Stimulated activated naive CD4-positive, alpha-beta T cell (primary cell): ENCODE measurements around the gene DGKQ.
"Not testable (repeated sequence)": the region's sequence is repeated elsewhere in the genome, so short reads cannot be mapped to it uniquely, and the experiment has no call there.

Experiments
- DNase-seq, 6 experiments: peaks; one replicate each; lab custom pipeline; 2025; lab: John Stamatoyannopoulos, UW

The DGKQ gene

DNA sequence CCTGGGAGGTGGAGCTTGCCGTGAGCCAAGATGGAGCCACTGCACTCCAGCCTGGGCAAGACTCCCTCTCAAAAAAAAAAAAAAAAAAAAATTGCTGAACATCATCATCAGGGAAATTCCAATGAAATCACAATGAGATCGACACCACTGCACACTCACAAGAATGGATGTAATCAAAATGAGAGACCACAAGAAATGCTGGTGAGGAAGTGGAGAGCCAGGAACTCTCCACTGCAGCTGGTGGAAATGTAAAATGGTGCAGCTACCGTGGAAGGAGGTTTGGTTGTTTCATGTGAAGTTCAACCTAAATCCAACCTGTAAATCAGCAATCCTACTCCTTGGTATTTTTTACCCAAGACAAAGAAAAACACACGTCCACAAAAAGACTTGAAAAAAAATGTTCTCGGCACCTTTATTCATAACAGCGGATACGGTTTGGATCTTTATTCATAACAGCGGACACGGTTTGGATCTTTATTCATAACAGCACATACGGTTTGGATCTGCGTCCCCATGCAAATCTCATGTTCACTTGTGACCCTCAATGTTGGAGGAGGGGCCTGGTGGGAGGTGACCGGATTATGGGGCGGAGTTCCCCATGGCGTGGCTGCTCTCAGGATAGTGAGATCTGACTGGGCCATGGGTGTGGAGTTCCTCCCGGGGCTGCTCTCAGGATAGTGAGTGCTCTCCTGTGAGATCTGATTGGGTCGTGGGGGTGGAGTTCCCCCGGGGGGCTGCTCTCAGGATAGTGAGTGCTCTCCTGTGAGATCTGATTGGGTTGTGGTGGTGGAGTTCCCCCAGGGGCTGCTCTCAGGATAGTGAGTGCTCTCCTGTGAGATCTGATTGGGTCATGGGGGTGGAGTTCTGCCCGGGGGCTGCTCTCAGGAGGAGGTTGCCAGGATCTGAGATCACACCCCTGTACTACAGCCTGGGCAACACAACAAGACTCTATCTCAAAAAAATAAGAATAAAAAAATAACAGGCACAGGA, 49.0 kb downstream of the DGKQ start:
- peak in 1 of 6 experiments; percentile 6 for DNase-seq

DNA sequence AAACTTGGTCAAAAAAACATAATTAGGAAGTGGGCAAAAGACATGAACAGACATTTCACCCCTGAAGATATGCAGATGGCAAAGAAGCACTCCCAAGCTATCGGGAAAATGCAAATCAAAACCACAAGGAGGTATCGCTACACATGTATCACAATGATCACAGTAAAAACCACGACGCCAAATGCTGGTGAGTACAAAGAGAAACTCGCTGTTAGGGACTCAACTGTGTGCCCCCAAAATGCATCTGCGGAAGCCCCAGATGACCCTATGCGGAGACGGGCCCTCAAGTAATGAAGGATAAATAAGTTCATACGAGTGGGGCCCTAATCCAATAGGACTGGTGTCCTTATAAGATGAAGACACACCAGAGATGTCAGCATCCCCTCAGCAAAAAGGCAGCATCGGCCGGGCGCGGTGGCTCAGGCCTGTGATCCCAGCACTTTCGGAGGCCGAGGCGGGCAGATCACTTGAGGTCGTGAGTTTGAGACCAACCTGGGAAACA, 51.5 kb downstream of the DGKQ start:
- no peak for DNase-seq

DNA sequence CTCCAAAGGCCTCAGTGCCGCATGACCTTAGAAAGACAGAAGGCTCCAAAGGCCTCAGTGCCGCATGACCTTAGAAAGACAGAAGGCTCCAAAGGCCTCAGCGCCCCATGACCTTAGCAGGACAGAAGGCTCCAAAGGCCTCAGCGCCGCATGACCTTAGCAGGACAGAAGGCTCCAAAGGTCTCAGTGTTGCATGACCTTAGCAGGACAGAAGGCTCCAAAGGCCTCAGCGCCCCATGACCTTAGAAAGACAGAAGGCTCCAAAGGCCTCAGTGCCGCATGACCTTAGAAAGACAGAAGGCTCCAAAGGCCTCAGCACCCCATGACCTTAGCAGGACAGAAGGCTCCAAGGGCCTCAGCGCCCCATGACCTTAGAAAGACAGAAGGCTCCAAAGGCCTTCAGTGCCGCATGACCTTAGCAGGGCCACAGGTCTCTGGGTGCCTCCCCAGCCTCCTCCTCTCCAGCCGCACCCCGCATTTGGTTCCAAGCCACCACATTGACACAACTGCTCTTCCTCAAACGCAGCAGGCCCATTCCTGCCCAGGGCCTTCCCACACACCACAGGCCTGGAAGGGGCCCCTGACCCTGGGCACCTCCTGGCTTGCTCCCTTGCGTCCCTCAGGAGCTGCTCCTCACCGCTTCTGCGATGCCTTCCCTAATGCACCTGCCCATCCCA, 54.2 kb downstream of the DGKQ start:
- not testable (repeated sequence) for DNase-seq

DNA sequence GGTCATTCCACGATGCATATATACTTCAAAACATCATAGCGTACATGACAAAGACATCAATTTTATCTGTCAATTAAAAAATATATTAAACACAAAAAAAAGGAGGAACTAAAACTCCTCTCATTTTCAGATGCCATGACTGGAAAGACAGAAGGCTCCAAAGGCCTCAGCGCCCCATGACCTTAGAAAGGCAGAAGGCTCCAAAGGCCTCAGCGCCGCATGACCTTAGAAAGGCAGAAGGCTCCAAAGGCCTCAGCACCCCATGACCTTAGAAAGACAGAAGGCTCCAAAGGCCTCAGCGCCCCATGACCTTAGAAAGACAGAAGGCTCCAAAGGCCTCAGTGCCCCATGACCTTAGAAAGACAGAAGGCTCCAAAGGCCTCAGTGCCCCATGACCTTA, 54.8 kb downstream of the DGKQ start:
- not testable (repeated sequence) for DNase-seq

DNA sequence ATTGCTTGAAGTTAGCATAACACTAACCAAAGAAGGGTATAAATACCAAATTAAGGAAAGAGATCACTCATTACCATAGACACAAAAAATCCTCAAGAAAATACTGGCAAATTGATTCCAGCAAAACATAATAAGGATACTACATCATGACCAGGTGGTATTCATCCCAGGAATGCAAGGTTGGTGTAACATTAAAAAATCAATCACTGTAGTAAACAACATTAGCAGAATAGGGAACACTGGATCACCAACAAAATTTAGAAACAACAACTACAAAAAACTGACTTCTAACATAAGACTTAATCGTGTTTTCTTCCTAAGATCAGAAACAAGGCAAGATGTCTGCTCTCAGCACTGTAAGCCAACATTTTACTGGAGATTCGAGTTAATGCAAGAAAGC, 55.4 kb downstream of the DGKQ start:
- DNase-seq = no peak

DNA sequence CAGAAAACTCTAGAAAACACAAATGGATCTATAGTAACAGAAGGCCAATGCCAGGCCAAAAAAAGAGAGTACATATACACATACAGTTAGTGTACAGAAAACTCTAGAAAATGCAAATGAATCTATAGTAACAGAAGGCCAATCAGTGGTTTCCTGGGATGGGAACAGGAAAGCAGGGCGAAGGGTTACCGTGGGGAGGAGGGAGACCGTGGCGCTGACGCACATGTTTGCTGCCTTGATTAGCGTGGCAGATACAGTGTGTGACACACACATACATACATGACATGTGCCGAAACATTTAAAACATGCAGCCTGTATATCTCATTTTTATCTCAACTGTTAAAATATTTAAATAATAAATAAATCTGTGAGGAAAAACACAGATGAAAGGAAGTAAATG, 55.9 kb downstream of the DGKQ start:
- no peak for DNase-seq

DNA sequence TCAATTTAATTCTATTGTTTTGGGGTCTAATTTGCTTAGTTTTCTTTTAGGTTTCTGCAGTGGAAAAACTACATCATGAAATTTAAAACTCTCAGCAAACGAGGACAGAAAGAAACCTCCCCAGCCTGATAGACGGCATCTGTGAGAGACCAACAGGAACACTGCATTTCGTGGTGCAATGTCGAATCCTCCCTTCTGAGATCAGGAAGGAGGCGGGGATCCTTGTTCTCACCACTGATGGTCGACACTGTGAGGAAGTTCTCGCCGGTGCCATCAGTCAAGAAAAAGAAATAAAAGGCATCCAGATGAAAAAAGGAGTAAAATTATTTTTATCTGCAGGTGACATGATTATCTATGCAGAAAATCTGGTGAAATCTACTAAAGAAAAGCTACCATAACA, 57.8 kb downstream of the DGKQ start:
- peak in 2 of 6 experiments; percentile 22 to 37 for DNase-seq

DNA sequence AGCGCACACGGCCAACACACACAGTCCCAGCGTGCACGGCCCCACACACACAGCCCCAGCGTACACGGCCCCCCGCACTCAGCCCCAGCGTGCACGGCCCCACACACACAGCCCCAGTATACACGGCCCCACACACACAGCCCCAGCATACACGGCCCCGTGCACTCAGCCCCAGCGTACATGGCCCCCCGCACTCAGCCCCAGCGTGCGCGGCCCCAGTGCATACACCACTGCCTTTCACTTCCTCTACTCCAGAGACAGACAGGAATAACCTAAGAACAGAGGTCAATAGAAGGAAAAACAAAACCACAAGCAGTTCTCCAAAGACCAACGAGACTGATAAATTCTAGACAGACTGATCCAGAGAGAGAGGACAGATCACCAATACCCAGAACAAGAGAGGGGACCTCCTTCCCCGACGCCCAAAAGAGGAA, 58.3 kb downstream of the DGKQ start:
- DNase-seq = no peak

DNA sequence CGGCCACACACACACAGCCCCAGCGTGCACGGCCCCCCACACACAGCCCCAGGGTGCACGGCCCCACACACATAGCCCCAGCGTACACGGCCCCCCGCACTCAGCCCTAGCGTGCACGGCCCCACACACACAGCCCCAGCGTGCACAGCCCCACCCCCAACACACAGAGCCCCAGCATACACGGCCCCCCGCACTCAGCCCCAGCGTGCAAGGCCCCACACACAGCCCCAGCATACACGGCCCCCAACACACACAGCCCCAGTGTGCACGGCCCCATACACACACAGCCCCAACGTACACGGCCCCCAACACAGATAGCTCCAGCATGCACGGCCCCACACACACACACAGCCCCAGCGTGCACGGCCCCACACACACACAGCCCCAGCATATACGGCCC, 58.8 kb downstream of the DGKQ start:
- DNase-seq = no peak

DNA sequence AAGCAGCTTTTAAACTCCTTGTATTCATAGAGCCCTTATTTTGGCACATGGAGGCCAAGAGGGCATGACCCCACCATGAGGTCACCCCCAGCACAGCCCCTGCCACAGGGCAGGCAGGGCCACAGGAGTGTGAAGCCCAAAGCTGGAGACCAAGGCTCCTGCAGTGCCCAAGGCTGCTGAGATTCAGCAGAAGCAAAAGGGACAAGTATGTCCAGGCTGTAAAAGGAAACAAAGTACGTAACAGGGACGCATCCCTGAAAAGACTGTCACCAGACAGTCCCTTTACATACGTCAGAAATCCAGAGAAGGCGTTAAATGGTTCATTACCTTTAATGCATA, 60.1 kb downstream of the DGKQ start:
- DNase-seq = no peak

DNA sequence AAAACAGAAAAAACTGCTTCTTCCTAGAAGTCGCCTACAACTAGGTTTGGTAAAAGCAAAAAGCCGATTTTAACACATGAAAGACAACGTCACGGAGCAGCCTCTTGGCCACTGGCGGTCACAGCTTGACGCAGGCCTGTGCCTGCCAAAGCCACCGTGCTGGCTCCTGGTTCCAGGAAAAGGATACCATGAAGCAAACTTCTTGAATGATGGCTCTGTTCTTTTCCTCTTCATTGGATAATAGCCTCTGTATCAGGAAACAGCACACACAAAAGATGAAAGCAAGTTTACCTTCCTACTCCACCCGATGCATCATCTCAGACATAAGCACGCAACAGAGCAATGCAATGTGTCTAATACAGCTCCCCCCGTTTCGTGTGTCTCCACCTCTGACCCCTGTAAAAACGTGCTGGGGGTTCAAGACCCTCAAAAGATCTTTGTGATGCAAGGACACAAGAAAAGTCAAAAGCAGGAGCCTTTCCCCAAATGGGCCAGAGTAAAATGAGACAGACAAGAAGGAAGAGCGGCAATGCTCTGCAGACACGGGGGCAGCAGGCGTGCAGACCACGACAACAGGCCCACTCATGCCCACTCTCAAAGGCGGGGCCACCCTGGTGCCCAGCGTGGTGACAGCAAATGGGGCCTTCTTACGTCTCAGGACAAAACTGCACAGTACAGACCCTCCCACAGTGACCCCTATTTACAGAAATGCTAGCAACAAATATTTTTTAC, 60.7 kb downstream of the DGKQ start:
- DNase-seq = no peak

DNA sequence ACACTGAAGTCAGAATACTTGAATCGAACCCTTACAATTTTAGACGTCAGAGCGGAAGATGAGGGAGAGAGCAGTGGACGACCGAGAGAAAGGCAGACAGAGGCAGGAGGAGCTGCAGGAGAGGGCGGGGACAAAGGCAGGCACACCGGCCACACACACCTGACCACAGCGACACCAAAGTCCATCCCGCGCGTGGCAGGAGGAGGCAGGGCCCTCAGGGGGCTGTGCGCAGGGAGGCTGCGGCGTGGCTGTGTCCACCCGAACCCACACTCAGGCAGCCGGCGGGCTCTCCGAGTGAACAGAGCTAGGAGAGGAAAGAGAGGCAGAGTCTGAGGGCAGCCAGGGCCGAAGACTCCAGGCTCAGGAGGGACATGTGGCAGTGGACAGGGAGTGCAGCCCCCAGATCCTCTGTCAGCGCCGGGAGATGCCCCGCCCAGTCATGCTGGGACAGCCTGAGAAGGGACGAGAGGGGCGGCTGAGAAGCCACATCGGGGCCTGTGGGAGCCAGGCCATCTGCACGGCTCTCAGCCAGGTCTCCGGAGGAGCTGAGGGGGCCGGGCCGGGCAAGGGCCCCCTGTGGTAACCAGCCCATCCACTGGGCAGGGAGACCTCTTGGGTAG, 61.4 kb downstream of the DGKQ start:
- no peak for DNase-seq

DNA sequence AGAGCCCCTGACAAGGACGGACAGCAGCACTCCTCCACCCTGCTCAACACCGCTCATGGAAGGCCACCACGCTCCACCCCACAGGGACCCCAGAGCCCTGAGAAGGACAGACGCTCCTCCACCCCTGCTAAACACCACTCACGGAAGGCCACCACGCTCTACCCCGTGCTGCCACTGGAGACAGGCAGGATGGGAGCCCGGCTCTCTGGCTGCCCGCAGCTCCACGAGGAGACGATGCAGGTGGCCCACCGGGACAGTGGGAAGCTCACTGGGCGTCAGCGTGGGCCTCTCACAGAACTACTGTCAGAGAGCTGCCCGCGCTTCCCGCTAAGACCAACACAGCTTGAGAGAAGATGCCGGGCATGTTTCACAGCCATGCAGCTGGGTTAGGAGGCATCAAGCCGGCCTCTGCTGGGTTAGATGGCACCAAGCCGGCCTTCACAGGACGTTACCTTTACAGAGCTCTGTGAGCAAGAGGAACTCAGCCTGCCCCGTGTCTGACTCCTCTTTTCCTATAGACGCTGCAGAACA, 62.1 kb downstream of the DGKQ start:
- no peak for DNase-seq

DNA sequence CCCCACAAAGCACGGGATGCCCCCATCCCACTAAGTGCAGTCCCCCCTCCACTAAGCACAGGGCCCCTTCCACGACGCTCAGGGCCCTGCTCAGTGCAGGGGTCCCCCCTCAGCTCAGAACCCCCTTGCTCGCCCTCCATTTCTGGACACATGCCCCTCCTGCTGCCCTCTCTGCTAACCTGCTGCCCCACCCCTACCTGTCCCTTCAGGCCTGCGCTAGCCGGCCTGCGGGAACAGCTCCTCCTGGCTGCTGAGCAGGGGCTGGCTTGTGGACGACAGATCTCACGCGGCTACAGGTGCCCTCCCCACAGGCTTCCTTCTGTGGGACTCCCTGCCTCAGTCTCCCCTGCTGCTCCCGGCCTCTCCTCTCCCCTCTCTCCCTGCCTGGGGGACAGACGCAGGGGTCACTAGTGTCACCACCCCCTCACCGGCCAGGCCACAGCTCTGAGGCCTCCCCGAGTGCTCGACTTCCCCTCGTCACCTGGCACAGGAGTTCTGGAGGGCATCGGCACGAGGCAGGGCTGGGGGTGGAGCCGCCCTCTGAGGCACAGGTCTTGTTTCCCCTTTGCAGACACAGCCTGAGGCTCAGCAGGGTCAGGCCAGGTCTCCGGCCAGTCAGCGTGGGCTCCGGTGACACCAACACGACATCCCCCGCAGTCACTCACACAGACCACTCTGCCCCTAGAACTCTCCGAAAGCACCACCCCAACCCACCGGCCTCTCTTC, 62.8 kb downstream of the DGKQ start:
- no peak for DNase-seq

DNA sequence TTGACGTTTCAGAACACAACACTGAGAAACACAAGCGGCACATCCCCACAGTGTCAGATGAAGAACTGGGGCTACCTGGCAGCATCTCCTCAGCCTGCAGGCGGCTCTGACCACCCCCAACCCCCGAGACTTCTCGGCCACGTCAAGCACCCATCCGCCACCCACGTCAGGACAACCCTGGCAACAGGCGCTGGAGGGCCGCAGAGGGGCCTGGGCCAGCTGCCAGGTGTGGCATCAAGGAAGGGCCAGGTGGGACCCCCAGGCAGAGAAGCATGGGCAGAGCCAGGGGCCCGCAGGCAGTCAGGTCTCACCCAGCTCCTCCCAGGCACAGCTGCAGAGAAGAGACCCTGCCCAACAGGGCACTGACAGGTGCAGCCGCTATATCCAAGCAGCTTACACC, 63.5 kb downstream of the DGKQ start:
- DNase-seq = no peak

DNA sequence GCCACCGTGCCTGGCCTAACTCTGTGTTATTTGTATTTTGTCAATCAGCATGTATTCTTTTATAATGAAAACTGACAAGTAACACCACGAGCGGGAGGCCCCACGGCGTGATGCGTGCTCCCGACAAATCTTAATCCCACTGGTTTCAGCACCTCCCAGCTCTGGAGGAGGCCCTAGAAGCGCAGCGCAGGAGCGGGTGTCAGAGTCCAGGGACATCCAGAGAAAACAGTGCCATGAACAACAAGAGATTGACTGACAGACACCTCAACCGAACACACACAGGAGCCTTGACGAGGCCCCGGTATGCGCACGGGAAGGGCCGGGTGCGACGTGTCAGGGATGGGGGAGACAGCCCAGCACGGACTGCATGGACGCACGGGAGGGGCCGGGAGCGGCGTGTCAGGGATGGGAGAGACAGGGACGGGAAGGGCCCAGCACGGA, 64.2 kb downstream of the DGKQ start:
- DNase-seq = no peak
